Measurements from ENCODE around the gene ELOVL1.

Gene ELOVL1

GRCh38 chr1:43352881-43353280 lies 14.9 kb downstream of the ELOVL1 start:
- no peak for TF ChIP-seq CTCF (IDR thresholded peaks at IDR 0.05; ENCODE audit: low read depth, low read length)
- DNase-seq (ENCODE audit: extremely low read depth, low read depth): no peak

DNA sequence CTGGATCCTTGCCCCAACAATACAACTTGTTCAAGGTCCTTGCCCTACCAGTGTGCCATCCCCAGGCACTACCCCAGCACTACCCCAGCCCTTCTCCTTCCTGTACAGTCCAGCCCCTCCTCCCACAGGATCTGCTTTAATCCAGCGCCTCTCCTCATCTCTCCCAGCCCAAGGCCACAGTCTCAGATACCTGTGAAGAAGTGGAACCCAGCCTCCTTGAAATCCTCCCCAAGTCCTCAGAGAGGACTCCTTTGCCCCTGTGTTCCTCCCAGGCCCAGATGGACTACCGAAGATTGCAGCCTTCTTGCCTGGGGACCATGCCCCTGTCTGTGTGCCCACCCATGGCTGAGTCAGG lies 15.5 kb downstream of the ELOVL1 start:
- TF ChIP-seq CTCF (IDR thresholded peaks at IDR 0.05; ENCODE audit: low read depth, low read length): no peak
- no peak for DNase-seq (ENCODE audit: extremely low read depth, low read depth)

DNA sequence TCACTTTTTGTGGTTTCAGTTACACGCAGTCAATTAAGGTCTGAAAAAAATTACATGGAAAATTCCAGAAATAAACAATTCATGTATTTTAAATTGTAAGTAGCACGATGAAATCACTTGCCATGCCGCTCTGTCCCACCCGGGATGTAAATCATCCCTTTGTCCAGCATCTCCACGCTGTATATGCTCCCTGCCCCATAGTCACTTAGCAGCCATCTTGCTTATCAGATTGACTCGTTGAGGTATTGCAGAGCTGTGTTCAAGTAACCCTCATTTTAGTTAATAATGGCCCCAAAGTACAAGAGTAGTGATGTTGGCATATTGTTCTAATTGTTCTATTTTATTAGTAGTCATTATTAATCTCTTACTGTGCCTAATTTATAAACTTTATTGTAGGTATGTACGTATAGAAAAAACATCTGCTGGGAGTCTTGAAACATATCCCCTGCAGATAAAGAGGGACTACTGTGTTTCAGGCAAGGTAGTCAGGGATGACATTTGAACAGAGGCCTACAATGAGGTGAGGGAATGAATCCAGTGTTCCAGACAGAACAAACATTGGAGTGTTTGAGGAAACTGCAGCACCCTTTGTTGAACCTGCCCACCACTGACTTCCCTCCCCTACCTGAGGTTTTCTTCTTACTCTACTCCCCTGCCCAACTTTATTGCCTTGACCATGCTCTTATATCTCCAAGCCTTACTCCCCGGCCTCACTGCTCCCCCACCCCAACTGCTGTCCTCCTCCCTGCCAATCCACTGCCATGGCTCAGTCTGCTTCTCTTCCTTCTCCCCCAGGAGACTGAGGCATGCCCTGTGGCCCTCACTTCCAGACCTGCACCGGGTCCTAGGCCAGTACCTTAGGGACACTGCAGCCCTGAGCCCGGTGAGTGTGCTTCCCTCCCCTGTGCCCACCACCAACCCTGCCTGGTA lies 16.1 kb downstream of the ELOVL1 start:
- no peak for TF ChIP-seq CTCF (IDR thresholded peaks at IDR 0.05; ENCODE audit: low read depth, low read length)
- no peak for DNase-seq (ENCODE audit: extremely low read depth, low read depth)

DNA sequence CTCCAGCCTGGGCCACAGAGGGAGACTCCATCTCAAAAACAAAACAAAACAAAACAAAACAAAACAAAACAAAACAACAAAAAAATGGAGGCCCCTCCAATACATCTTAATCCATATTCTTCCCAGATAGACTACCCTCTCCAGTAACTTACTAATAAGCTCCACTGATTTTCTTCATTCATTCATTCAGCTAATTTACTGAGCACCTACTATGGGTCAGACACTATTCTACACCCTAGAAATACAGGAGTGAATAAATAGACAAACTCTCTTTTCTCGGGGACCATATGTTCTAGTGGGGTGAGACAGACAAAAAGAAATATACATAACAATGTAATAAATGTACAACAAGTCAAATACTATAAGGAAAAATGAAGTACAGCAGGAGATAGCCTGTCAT lies 16.8 kb downstream of the ELOVL1 start:
- DNase-seq (ENCODE audit: extremely low read depth, low read depth): no peak
- no peak for TF ChIP-seq CTCF (IDR thresholded peaks at IDR 0.05; ENCODE audit: low read depth, low read length)

GRCh38 chr1:43349594-43350306 lies 18.1 kb downstream of the ELOVL1 start:
- DNase-seq (ENCODE audit: extremely low read depth, low read depth): no peak
- TF ChIP-seq CTCF (IDR thresholded peaks at IDR 0.05; ENCODE audit: low read depth, low read length): no peak

DNA sequence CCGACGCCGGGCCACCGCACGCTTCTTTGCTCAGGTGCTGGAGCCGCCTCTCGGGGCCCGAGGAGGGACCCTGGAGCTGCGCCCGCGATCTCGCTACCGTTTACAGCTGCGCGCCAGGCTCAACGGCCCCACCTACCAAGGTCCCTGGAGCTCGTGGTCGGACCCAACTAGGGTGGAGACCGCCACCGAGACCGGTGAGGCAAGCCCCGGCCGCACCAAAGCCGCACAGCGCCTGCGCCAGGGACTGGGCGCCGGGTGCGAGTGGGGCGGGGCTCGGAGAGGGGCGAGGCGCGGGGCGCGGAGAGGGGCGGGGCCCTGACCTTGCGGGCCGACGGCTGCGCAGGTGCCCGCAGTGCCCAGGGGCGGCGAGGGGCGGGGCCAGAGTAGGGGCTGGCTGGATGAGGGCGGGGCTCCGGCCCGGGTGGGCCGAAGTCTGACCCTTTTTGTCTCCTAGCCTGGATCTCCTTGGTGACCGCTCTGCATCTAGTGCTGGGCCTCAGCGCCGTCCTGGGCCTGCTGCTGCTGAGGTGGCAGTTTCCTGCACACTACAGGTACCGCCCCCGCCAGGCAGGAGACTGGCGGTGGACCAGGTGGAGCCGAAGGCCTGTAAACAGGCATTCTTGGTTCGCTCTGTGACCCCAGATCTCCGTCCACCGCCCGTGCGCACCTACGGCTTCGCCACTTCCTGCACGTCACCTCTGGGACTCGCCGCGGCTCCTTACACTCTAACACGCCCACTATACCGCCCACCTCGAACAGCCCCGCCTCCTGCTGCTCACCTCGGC lies 18.8 kb downstream of the ELOVL1 start:
- TF ChIP-seq CTCF (IDR thresholded peaks at IDR 0.05; ENCODE audit: low read depth, low read length): no peak
- DNase-seq (ENCODE audit: extremely low read depth, low read depth): no peak
